ENCODE results near the gene TCP11L2.
"Not testable (repeated sequence)": the region's sequence is repeated elsewhere in the genome, so short reads cannot be mapped to it uniquely, and the experiment has no call there.

Gene TCP11L2

GRCh38 chr12:106307181-106307580 is 4.6 kb downstream of the TCP11L2 start:
- no peak for DNase-seq (ENCODE audit: low read depth)

GRCh38 chr12:106308121-106308520 is 5.6 kb downstream of the TCP11L2 start:
- no peak for DNase-seq (ENCODE audit: low read depth)

- no peak for DNase-seq (ENCODE audit: low read depth)
Measured at GRCh38 chr12:106308611-106309010, 6.1 kb downstream of the TCP11L2 start.

- DNase-seq (ENCODE audit: low read depth), result no peak
Measured at GRCh38 chr12:106309671-106310505, 7.4 kb downstream of the TCP11L2 start.

- no peak for DNase-seq (ENCODE audit: low read depth)
Measured at GRCh38 chr12:106310687-106311086, 8.2 kb downstream of the TCP11L2 start.

- no peak for DNase-seq (ENCODE audit: low read depth)
Measured at GRCh38 chr12:106311139-106311538, 8.6 kb downstream of the TCP11L2 start.

- DNase-seq (ENCODE audit: low read depth), result not testable (repeated sequence)
Measured at GRCh38 chr12:106313413-106313812, 10.9 kb downstream of the TCP11L2 start.

GRCh38 chr12:106315523-106315922 is 13.0 kb downstream of the TCP11L2 start:
- no peak for DNase-seq (ENCODE audit: low read depth)

GRCh38 chr12:106317406-106318082 is 15.0 kb downstream of the TCP11L2 start:
- no peak for DNase-seq (ENCODE audit: low read depth)

- no peak for DNase-seq (ENCODE audit: low read depth)
Measured at GRCh38 chr12:106321139-106321850, 18.8 kb downstream of the TCP11L2 start.

GRCh38 chr12:106323537-106323936 is 21.0 kb downstream of the TCP11L2 start:
- DNase-seq (ENCODE audit: low read depth), result no peak

- DNase-seq (ENCODE audit: low read depth), result no peak
Measured at GRCh38 chr12:106327309-106327869, 24.9 kb downstream of the TCP11L2 start.

- no peak for DNase-seq (ENCODE audit: low read depth)
Measured at GRCh38 chr12:106328735-106329134, 26.2 kb downstream of the TCP11L2 start.

GRCh38 chr12:106329231-106329982 is 26.9 kb downstream of the TCP11L2 start:
- no peak for DNase-seq (ENCODE audit: low read depth)

- DNase-seq (ENCODE audit: low read depth), result no peak
Measured at GRCh38 chr12:106331599-106331998, 29.1 kb downstream of the TCP11L2 start.

- no peak for DNase-seq (ENCODE audit: low read depth)
Measured at GRCh38 chr12:106332536-106332935, 30.0 kb downstream of the TCP11L2 start.

- DNase-seq (ENCODE audit: low read depth), result no peak
Measured at GRCh38 chr12:106333010-106333409, 30.5 kb downstream of the TCP11L2 start.

GRCh38 chr12:106333756-106334155 is 31.2 kb downstream of the TCP11L2 start:
- DNase-seq (ENCODE audit: low read depth), result no peak

- no peak for DNase-seq (ENCODE audit: low read depth)
Measured at GRCh38 chr12:106341086-106341877, 38.7 kb downstream of the TCP11L2 start.

GRCh38 chr12:106342397-106343213 is 40.1 kb downstream of the TCP11L2 start:
- DNase-seq (ENCODE audit: low read depth), result no peak

Data from T-helper 22 cell (primary cell).